OCI-LY3 (cell line): ENCODE data around the gene ADAM8.

Source experiments
- CTCF ChIP-seq: fragments of 200-600, 300-600 bp; sonication (generic); IDR thresholded peaks from 2 replicates; pipeline ENCODE4 v1.5.1; 2014; ENCODE audit warnings: antibody characterized with exemption, low read length, low read depth
- EZH2phosphoT487 ChIP-seq: fragments of 200-600 bp; shearing (Covaris generic); IDR thresholded peaks from 2 replicates; pipeline ENCODE4 v1.6.1; 2018; ENCODE audit warnings: antibody characterized with exemption, mixed run types, low read depth

DNA sequence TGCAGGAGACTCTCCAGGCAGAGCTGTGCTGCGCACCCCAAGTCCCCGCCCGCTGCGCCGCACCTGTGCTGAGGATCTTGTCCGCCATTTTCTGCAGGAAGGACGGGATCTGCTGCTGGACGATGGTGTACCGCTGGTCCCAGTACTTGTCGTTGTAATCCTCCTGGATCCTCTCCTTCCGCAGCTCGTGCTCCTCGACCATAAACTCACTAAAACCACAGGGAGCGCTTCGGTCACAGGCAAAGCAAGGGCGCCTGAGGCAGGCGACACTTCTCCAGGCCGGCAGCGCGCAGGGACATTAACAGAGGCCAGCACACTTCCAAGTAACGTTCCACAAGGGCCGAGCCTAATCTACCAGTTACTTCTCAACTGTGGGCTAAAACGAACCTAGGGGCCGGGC lies 13.1 kb upstream of the ADAM8 start:
- TF ChIP-seq CTCF = no peak
- TF ChIP-seq EZH2phosphoT487 = no peak
